ENCODE results near the gene ARSI.

ARSI gene

DNA sequence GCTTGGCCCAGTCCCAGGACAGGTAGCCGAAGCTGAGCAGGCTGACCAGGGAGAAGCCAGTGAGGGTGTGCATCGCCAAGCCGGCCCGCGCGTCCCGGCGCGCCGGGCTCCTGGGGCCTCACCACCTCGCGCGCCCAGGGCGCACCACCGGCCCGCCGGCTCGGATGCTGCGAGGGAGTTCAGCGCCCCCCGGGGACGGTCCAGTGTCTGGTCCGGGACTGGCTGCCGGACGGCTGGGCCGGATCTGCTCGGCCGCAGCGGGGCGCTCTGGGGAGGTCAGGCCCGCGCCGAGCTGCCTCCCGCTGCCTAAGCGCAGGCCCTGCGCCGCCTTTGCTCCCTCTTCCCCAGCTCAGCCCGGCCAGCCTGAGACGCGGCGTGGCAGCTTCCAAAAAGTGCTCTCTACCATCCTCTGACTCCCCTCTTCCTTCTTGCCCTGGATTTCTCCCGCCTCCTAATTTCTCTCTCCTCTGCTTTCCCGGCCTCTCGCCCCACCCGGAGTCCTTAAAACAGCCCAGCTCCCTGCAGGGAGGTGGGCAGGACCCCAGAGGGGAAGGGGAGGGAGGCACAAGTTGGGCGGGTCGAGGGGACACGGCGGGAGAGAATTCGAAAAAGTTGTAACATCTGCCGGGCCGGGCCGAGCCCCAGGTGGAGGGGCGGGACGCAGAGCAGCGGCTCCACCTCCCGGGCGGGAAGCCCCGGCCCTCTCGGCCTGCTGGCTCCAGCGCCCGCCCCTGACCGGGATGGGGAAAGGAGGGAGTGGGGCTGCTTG is at the start of gene ARSI:
ARSI (minus strand) TSS at position 605 of the 769 bp plus-strand sequence; CDS start at position 73, 532 bp downstream.
- no peak within 1 kb of the TSS for H3K27ac ChIP-seq
- TF ChIP-seq ZFX (IDR thresholded peaks at IDR 0.05; ENCODE audit: borderline replicate concordance) = no peak
- TF ChIP-seq CTCF (IDR thresholded peaks at IDR 0.05) = peak; percentile 66

GRCh38 chr5:150350524-150351344 is 48.0 kb upstream of the ARSI start:
- TF ChIP-seq CTCF (IDR thresholded peaks at IDR 0.05) (peak; percentile 78), ZFX (IDR thresholded peaks at IDR 0.05; ENCODE audit: borderline replicate concordance) (no peak)
- H3K27ac ChIP-seq = no peak overlapping the region

DNA sequence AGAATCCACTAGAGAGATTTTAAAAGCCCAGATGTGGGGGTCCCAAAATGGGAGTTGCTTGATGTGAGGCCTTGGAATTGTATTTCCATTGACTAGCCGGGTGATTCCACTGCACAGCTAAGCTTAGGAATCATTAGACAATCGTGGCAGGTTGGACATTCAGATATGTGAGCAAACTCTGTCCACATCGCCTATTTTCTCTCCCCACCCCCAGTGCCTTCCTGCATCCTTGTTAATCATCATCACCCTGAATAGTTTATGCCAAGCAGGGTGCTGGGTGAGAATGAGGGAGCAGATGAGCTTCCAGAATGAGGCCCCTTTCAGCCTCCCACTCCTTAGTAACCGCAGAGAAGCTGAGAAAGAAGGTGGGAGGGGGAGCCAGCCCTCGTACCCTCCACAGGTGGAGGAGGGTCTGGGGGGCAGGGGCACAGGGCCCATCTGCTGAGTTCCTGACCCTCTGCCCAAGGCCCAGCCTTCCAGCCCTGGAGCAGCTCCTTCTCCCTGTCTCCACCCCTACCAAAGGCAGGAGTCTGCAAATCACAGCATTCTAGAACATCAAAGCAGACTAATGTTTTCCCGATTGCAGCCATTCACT is 47.1 kb upstream of the ARSI start:
- H3K27ac ChIP-seq = no peak overlapping the region
- TF ChIP-seq CTCF (IDR thresholded peaks at IDR 0.05) = no peak

- TF ChIP-seq ZFX (IDR thresholded peaks at IDR 0.05; ENCODE audit: borderline replicate concordance) (no peak), CTCF (IDR thresholded peaks at IDR 0.05) (no peak)
- no peak overlapping the region for H3K27ac ChIP-seq
Observed at GRCh38 chr5:150347451-150347850, 44.7 kb upstream of the ARSI start.

GRCh38 chr5:150347003-150347402 is 44.3 kb upstream of the ARSI start:
- TF ChIP-seq CTCF (IDR thresholded peaks at IDR 0.05) (no peak), ZFX (IDR thresholded peaks at IDR 0.05; ENCODE audit: borderline replicate concordance) (no peak)
- H3K27ac ChIP-seq = no peak overlapping the region

DNA sequence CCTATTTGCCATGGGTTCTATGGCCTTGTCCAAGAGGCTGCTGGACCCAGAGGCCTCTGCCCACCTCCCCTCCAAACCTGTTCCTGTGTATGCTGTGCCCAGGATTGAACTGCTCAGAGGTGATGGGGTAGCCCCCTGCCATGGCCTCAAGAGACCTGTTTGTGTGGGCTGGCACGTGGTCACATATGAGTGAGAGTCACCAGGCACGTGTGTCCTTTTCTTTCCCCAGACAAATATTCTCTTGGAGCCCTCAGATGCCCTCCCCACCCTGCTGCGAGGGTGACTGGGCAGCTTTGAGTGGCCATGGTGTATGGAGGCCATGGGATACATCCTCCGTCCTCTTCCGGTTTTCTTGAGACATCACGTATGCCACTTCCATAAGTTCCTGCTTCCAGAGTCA is 43.9 kb upstream of the ARSI start:
- TF ChIP-seq CTCF (IDR thresholded peaks at IDR 0.05) = no peak
- TF ChIP-seq ZFX (IDR thresholded peaks at IDR 0.05; ENCODE audit: borderline replicate concordance) = no peak
- no peak overlapping the region for H3K27ac ChIP-seq
